ENCODE measurements around the gene SULT2B1.
"Not testable (repeated sequence)": the region's sequence is repeated elsewhere in the genome, so short reads cannot be mapped to it uniquely, and the experiment has no call there.

SULT2B1 gene

GRCh38 chr19:48530770-48531169, 21.2 kb upstream of the SULT2B1 start:
- no peak overlapping the region for H3K27ac ChIP-seq
- no peak for TF ChIP-seq ZFX (IDR thresholded peaks at IDR 0.05; ENCODE audit: borderline replicate concordance)
- no peak for TF ChIP-seq CTCF (IDR thresholded peaks at IDR 0.05)

GRCh38 chr19:48533770-48534169, 18.2 kb upstream of the SULT2B1 start:
- no peak for TF ChIP-seq ZFX (IDR thresholded peaks at IDR 0.05; ENCODE audit: borderline replicate concordance)
- no peak for TF ChIP-seq CTCF (IDR thresholded peaks at IDR 0.05)

GRCh38 chr19:48537541-48537940, 14.4 kb upstream of the SULT2B1 start:
- no peak overlapping the region for H3K27ac ChIP-seq
- TF ChIP-seq ZFX (IDR thresholded peaks at IDR 0.05; ENCODE audit: borderline replicate concordance) (no peak), CTCF (IDR thresholded peaks at IDR 0.05) (no peak)

More at GRCh38 chr19:48533770-48534169, 18.2 kb upstream of the SULT2B1 start:
- no peak overlapping the region for H3K27ac ChIP-seq

- not testable (repeated sequence) for H3K27ac ChIP-seq
Measured at GRCh38 chr19:48538057-48538456, 13.9 kb upstream of the SULT2B1 start.

GRCh38 chr19:48539503-48540096, 12.4 kb upstream of the SULT2B1 start:
- H3K27ac ChIP-seq = peak overlapping the region; percentile 32; the same call in 1 of the 2 replicates
- TF ChIP-seq ZFX (IDR thresholded peaks at IDR 0.05; ENCODE audit: borderline replicate concordance) (no peak), CTCF (IDR thresholded peaks at IDR 0.05) (no peak)

- H3K27ac ChIP-seq = peak overlapping the region; percentile 32; the same call in 1 of the 2 replicates
- TF ChIP-seq CTCF (IDR thresholded peaks at IDR 0.05) (no peak), ZFX (IDR thresholded peaks at IDR 0.05; ENCODE audit: borderline replicate concordance) (no peak)
Measured at GRCh38 chr19:48540110-48540509, 11.9 kb upstream of the SULT2B1 start.

- no peak overlapping the region for H3K27ac ChIP-seq
- TF ChIP-seq CTCF (IDR thresholded peaks at IDR 0.05) = no peak
- TF ChIP-seq ZFX (IDR thresholded peaks at IDR 0.05; ENCODE audit: borderline replicate concordance) = no peak
Measured at GRCh38 chr19:48541813-48542212, 10.2 kb upstream of the SULT2B1 start.

Data from 22Rv1 (cell line).